GM19455 (cell line): ENCODE data around the gene PPM1M.

Experiments
- ATAC-seq: cut with Tn5 transposase; IDR thresholded peaks from one replicate; pipeline ENCODE4 v1.9.1; 2021; ENCODE audit not compliant: unreplicated experiment

The PPM1M gene

GRCh38 chr3:52245322-52246263, at the start of gene PPM1M:
TSS of gene PPM1M (plus strand) at chr3:52245759. CDS start at chr3:52245825, 66 bp downstream.
- ATAC-seq = peak; percentile 36

GRCh38 chr3:52195823-52196331, 49.7 kb upstream of the PPM1M start:
- ATAC-seq = no peak

GRCh38 chr3:52196977-52197376, 48.6 kb upstream of the PPM1M start:
- no peak for ATAC-seq

GRCh38 chr3:52197499-52197841, 48.1 kb upstream of the PPM1M start:
- ATAC-seq = no peak

GRCh38 chr3:52197842-52198625, 47.5 kb upstream of the PPM1M start, which contains the start of gene ALAS1:
TSS of gene ALAS1 (plus strand) at chr3:52198160. CDS start at chr3:52199242, 1,082 bp downstream.
- peak; percentile 84 for ATAC-seq

- ATAC-seq = no peak
These were observed 46.6 kb upstream of the PPM1M start for GRCh38 chr3:52198643-52199608.

GRCh38 chr3:52200981-52201679, 44.4 kb upstream of the PPM1M start:
- ATAC-seq = no peak

- ATAC-seq = no peak
These were observed 43.0 kb upstream of the PPM1M start for GRCh38 chr3:52202384-52203077.

GRCh38 chr3:52203701-52204100, 41.9 kb upstream of the PPM1M start:
- no peak for ATAC-seq

GRCh38 chr3:52204337-52205073, 41.1 kb upstream of the PPM1M start:
- no peak for ATAC-seq

- ATAC-seq = no peak
These were observed 39.7 kb upstream of the PPM1M start for GRCh38 chr3:52205727-52206372.

- no peak for ATAC-seq
These were observed 37.0 kb upstream of the PPM1M start for GRCh38 chr3:52208556-52208955.

GRCh38 chr3:52210037-52210436, 35.5 kb upstream of the PPM1M start:
- no peak for ATAC-seq

- ATAC-seq = no peak
These were observed 35.0 kb upstream of the PPM1M start for GRCh38 chr3:52210550-52211046.

- ATAC-seq = no peak
These were observed 34.2 kb upstream of the PPM1M start for GRCh38 chr3:52211268-52211891.

- no peak for ATAC-seq
These were observed 32.6 kb upstream of the PPM1M start for GRCh38 chr3:52213005-52213404.

- ATAC-seq = no peak
These were observed 31.7 kb upstream of the PPM1M start for GRCh38 chr3:52213901-52214300.
